Measurements from ENCODE around the gene FCER2.

- TF ChIP-seq CTCF (IDR thresholded peaks at IDR 0.05), result no peak
- no peak for TF ChIP-seq NFATC4 (CRISPR knock-in tag; IDR thresholded peaks at IDR 0.05)
- TF ChIP-seq SMAD3 (CRISPR knock-in tag; IDR thresholded peaks at IDR 0.05; ENCODE audit: borderline replicate concordance), result no peak
- no peak for TF ChIP-seq MAX (CRISPR knock-in tag; IDR thresholded peaks at IDR 0.05)
- no peak for TF ChIP-seq TP53 (CRISPR knock-in tag; IDR thresholded peaks at IDR 0.05)
- no peak for TF ChIP-seq CREM (CRISPR knock-in tag; IDR thresholded peaks at IDR 0.05)
- TF ChIP-seq IRF2 (CRISPR knock-in tag; IDR thresholded peaks at IDR 0.05; ENCODE audit: borderline replicate concordance, low read depth), result no peak
- TF ChIP-seq NR2C2 (CRISPR knock-in tag; IDR thresholded peaks at IDR 0.05), result no peak
Observed at GRCh38 chr19:7730286-7731217, 28.6 kb upstream of the FCER2 start.

Measured in WTC11 (cell line).